Measurements from ENCODE around the gene ITK.
A peak's percentile ranks its signal among the peaks of the same experiment; 100 is the strongest.

Gene ITK

DNA sequence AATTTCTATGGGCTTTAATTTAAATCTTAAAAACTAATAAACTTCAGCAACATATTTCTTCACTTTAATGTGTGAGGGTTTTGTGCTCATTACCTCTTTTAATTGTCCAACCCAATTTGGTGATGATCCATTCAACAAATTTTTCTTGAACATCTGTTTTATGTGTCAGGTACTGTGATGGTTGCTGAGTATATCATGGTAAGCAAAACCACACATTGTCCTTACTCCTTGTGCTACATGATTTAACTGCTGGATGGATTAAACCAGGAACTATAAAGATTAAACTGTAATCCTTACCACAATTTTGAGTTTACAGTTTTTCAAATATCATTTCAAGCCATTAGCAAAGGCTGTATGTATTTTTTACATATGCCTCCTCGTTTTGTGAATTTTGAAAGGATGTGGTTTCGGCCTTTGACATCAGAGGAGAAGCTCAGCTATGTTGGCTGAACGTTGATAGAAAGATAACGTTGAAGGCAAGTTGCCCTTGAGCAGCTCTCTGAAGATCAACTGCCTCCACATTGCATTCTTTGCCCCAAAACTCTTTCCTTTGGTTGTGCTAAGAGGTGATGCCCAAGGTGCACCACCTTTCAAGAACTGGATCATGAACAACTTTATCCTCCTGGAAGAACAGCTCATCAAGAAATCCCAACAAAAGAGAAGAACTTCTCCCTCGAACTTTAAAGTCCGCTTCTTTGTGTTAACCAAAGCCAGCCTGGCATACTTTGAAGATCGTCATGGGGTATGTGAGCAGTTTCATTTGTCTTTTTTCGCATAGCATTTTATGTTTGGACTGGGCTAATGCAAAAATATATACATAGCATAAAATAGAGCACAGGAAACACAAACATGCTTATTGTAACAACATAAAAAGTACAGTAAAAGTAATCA is at the start of gene ITK:
Gene ITK, plus strand, starts transcription at position 467 of the 891 bp plus-strand sequence. Its CDS starts 138 bp downstream, at position 605.
- no peak for FAIRE-seq

DNA sequence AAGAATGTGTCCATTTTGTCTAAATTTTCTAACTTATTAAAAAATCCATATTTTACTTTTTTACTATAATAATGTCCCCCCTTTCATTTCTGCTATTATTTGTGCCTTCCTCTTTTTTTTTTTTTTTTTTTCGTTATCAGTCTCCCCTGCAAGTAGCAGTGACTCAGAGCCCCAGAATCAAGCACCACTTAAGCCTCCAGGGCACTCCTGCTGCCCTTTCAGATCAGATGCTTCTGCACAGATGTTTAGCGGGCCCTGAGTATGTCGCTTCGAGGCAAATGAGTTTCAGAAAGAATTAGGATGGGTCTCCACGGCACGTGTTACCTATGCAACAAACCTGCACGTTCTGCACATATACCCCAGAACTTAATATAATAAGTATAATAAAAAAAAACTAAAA is 49.7 kb upstream of the ITK start:
- FAIRE-seq: no peak

DNA sequence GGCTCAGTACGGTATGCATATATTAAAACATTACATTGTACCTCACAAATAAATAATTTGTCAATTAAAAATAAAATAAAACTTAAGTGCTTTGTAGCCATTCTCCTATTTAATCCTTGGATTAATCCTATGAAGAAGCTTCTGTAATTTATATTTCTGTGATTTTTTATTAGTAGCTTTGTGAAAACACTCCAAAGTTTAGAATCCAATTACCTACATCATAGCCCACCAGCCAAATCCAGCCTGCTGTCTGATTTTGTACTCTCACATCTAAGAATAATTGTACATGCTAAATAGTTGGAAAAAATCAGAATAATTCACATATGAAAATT is 48.4 kb upstream of the ITK start:
- peak; percentile 60 for FAIRE-seq

DNA sequence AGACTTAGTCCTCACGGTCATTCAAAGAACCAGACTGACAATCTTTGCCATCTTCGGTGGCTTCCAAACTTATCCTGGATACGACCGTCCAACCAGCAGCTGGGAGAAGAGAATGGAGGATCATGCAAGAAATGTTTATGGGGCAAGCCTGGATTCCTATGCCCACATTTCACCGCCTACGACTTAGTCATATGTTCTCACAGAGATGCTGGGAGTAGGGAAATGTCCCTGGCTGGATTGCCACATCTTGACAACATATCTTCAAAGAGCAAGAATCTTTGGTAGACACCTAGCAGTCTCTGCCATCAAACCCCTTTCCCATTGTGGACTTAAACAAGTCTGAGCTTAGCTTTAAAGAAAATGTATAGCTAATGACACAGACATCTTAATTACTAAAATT is 42.9 kb upstream of the ITK start:
- FAIRE-seq: no peak

DNA sequence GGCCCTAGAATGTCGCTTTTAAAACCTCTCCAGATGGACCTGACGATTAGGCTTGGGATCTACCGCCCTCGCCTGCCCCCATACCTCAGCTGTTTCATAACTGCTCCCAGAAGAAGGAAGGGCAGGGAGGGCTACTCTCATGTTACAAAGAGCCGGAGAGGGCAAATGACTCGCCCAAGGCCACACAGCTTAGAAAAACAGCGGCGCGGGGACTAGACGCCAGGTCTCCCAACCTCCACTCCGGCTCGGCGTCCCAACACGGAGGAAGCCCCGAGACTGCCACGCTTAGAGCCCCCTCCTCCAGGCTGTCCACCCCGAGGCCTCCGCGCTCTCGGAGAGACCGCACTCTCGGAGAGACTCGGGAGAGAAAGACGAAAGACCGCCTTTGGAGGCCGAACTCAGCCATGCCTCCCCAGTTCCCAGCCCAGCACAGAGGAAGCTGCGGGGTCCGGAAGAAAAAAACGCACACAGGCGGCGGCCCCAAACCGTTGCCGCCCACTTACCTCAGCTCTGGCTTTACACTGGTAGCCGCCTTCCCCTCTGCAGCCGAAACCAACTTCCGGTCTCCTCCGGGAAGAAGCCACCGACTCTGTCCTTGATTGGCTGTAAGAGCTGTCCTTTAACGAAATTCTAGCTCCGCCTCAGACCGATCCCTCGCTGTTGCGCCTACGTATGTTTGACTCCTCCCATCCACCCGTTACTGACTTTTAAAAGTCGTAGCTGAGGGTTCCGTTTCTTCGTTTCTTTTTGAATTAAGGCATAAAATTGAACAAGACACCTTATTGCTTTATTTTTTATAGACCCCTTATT is 38.1 kb upstream of the ITK start, which contains the start of gene MED7:
Gene MED7, minus strand, starts transcription at position 549 of the 810 bp plus-strand sequence. CDS start 3,434 bp downstream, outside the sequence.
- peak; percentile 96 for FAIRE-seq

DNA sequence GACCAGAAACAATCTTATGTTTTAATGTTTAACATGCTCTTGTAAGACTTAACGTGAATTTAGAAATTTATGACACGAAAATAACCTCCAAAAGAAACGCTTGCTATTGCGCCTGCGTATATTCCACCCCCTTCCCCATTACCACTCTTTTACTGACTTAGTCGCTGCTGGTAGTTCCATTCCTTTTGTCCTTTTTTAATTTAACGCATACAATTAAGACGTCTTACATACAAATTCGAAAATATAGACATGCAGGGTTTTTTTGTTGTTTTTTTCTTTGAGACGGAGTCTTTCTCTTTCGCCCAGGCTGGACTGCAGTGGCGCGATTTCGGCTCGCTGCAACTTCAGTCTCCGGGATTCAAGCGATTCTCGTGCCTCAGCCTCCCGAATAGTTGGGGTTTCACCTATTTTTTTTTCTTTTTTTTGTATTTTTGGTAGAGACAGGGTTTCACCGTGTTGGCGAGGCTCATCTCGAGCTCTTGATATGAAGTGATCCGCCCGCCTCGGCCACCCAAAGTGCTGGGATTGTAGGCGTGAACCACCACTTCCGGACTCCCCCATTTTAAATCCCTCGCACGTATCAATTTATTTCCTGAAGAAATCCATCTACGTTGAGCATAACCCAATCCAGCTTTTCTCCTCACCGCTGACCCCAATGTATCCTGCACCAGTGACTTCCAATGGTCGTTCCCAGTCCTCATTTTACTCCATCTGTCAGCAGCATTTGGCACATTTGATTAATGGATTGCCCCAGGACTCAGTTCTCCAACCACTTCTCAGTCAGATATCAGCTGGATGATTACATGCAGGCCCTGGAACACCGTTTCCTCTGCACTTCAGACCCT is 37.3 kb upstream of the ITK start:
- FAIRE-seq: no peak

DNA sequence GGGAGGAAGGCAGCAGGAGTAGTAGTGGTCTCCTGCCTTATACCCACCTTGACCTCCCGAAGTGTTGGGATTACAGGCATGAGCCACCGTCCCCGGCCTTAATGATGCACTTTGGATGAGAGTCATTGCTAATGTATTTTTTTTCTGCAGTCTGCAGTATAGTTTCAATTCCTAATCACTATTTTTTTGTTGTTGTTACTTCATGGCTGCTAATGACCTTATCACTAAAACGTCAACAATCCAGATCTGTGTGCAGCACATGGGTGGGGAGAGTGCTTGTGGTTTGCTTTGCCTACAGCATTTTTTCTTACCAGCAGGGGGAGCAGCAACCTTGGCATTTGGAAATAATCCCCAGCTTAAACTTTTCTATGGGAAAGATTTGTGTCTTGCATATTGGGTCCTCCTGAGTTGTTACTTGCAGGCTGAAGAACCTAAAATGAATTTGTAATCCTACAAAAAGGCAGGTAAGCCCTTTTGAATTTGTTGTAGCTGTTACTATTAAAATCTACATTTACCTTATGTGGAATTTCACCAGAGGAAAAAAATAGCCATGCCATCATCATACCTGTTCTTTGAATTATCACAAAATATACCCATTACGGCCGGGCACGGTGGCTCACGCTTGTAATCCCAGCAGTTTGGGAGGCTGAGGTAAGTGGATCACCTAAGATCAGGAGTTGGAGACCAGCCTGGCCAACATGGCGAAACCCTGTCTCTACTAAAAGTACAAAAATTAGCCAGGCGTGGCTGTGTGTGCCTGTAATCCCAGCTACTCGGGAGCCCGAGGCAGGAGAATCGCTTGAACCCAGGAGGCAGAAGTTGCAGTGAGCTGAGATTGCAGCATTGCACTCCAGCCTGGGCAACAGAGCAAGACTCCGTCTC is 31.7 kb upstream of the ITK start:
- FAIRE-seq: peak; percentile 28

DNA sequence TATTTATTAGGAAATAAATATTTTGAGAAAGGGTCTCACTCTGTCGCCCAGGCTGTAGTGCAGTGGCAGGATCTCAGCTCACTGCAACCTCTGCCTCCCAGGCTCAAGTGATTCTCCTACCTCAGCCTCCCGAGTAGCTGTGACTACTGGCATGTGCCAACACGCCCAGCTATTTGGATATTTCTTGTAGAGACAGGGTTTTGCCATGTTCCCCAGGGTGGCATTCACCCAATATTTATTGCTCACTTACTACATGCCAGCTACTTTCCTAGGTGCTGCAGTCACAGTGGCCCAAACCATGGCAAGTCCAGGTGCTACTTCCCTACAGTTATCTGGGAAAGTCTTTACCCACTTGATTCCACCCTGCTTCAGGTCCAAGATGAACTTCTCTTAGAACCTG is 29.6 kb upstream of the ITK start:
- FAIRE-seq: no peak

DNA sequence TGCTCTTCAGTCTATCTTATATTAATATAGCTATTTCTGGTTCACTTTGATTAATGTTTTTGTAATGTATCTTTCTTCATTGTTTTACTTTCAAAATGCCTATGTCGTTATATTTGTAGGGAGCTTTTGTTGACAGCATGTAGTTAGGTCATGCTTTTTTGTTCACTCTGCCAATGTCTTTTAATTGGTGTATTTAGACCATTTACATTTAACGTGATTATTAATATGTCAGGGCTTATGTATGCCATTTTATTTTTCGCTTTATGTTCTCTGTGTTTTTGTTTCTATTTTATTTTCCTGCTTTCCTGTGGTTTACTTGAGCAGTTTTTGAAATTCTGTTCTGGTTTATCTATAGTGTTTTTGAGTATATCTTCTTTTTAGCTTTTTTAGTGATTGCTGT is 25.3 kb upstream of the ITK start:
- FAIRE-seq: no peak

DNA sequence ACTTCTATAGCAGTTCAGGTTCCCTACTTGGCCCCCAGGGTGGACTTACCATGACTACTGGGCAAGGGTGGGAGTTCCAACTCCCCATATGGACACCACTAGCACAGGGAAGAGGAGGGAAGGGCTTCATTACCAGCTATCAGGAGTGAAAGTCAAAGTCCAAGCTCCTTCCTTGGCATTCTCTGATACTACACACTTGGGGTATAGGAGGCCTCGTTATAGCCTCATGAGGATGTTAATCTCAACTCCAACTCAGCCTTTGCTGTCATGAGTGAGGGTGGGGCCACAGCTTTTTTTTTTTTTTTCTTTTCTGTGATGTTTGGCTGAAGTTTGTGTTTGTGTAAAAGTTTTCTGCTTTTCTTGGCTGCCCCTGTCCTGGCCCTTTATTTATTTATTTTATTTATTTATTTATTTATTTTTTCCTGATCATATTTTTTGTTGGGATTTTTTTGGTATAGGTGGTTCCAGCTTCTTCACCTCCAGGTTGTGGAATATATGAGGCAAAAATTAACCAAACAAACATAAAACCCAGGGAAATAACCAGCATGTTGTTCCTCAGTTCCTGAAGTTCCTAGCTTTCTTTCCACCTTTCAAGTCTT is 23.2 kb upstream of the ITK start:
- no peak for FAIRE-seq

DNA sequence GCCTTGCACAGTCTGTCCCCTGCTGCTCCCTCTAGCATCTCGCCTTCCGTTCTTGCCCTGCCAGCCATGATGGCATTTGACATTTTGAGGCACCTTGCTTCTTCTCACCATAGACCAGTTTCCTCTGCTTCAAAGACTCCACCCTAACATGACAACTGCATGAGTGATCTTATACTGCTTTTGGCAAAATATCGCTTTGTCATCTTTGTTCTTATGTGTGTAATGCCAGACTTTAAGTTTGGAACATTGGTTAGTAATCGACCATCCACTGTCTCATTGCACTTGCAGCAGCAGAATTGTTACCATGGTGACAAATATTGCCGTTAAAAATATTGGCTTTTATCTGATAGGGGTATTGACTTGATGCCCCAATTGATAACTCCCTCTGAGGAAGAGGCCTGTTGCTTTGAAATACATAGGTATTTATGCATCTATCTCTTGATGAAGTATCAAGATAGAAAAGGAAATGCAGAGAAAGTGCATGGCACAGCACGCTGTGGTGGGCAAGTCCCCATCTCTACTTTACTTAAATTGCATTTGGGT is 21.4 kb upstream of the ITK start:
- FAIRE-seq: no peak

DNA sequence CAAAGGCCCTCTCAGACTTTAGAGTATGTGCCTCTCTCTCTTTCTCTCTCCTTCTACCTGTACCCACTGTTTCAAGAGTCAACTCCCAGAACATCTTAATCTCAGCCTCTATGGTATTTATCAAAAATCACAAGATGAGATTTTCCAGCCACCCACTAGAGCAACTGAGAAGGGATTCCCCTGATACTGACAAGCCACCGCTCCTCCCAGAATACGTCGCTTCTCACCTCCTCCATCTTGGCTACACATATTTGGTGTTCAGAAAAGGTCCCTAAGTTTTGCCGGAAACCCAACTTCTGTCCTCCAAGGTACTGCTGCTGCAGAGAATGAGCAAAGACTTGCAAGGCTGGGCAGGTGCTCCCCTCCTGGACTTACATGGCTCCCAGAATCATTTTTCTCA is 20.6 kb upstream of the ITK start:
- no peak for FAIRE-seq

DNA sequence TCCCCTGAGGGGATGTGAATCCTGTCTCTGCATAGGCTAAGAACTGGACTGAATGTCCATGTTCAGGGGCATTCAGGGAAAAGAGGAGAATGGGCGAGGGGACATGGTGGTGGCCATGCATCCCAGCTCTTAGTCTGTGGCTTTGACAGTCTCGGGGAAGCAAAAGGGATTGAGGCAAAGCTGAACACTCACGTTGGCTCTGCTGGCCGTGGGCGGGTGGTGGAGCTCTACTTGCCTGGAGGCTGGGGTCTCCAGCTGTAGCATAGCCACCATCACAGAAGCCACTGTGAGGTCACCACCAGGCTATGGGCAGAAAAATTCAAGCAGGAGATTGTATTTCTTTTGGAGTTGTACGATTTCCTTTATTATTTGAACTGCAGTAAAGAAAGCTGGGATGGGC is 18.6 kb upstream of the ITK start:
- no peak for FAIRE-seq

DNA sequence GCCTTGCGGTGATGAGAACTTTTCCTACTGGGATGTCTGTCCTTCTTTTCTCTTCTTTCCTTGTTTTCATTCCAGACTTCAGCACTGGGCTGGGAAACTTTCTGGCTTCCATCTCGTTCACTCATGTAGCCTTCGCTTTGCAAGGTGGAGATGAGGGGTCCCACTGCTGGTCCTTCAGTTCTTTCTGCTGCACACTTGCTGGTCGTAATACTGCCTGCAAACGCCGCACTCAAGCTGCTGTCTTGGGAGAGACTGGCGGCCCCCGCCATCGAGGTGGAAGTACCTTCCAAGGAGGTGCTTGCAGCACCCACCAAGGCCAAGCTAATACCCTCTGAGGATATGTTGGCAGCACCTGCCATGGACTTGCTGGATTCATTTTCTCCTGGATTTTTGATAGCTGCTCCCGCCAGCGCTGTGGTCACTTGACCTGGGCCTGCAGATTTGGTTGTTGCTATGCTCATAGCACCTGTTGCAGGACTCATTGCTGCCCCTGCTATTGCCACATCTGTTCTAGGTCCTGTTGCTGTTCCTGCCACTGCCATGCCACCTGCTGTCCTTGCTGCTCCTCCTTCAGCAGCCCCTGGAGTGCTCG is 17.6 kb upstream of the ITK start:
- no peak for FAIRE-seq

DNA sequence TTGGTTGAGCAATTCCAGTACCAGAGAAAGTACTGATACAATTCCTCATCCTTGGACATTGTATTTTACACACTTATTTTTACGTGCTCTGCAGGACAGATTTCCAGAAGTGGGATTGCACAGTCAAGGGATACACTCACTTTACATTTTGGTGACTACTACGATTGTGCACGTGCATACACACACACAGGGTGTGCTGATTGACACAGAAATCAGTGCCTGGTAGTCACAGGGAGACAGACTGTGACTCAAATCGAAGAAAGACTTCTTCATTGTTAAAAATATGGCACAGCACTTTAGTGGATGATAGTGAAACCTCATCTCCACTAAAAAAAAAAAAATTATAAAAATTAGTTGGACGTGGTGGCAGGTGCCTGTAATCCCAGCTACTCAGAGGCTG is 16.1 kb upstream of the ITK start:
- no peak for FAIRE-seq

DNA sequence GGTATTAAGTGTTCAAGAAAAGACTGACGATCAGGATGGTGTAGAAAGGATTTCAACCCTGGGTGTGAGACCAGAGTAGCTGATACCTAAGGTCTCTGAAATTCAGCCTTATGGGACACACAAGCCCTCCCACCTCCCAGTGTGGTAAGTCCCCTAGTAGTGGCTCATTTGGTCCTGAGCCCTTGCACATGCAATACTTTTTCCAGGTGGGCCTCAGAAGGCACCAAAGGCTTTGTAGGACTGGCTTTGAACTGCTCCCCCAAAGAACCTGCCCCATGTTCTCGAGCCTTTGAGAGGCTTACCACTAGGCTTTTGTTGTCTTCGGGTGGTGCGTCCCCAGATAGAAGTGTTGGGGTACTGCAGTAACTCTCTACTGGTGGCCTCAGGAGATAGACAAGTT is 15.4 kb upstream of the ITK start:
- FAIRE-seq: no peak

DNA sequence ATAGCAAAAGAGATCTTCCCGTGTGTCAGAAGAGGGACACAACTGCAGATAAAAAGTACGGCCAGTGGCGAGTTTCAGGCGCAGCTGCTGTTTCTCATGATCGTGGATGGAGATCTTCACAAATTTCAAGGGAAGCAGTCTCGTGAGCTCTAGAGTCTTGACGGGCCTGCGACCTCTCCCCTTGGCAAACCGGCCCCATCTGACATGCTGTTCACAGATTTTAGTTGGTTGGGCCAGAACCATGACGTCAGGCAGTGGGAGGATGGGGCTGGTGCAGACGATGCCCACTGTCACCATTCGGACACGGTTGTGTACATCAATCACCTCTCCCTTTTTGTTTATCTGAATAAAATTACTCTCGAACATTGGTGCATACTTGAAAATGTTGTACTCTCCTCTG is 15.0 kb upstream of the ITK start:
- FAIRE-seq: no peak

DNA sequence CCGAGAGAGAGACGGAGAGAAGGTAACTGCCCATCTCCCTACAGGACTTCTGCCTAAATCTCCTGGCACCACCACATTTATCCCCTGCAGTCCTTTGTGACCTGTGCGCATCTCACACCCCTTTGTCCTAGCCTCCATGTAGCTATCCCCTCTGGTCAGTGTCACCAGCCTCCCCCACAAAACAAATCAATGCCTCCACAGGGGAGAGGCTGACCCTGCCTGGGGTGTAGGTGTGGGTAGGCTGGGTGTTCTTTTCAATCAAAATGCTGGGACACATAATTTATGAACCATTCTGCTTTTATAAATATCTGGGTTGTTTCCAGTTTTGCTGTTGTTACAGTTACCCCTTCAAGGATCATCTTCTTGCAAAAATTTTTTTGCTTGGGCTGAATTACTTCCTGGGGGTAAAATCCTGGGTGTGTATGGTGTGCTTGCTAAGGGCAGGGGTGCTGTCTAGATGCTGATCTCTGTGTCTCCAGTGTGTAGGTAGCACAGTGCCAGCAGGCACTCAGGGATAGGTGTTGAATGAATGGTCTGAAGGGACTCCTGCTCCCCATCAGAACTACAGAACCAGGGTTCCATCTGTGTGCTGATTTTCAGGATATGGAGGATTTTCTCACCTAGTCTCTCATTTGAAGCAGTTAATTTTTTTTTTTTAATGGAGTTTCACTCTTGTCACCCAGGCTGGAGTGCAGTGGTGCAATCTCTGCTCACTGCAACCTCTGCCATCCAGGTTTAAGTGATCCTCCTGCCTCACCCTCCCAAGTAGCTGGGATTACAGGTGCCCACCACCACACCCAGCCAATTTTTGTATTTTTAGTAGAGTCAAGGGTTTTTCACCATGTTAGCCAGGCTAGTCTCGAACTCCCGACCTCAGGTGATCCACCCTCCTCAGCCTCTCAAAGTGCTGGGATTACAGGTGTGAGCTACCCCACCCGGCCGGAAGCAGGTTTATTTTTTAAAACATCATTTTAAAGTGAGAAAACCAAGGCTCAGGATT is 14.1 kb upstream of the ITK start, which contains the start of gene GARIN3:
Gene GARIN3, minus strand, starts transcription at position 51 of the 1,000 bp plus-strand sequence. CDS start 96 bp downstream, outside the sequence.
- FAIRE-seq: no peak

DNA sequence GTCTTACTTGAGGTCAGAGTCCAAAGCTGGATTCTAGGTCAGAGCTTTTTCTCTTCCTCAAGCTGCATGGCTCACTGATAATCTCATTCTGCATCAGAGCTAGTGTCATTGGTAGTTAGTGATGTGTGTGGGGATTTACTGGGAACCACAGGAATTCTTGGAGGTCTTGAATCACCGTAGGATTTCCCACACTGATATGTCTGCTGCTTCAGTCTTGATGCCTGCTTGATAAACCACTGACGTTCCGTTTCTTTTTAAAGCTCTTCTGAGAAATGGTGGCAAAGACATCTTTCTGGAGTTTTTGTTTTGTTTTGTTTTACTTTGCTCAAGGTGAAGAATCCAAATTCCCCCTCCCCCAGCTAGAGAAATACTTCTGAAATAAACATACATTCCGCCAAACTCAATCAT is 13.4 kb upstream of the ITK start:
- no peak for FAIRE-seq

Data from colon (tissue), 2 donors.